ENCODE results near the gene EFL1. TPM values are rescaled to one million over a fixed set of nuclear protein-coding genes. Genes with fewer than 3 reads are reported as not detected.

EFL1 gene
- total and polyA plus RNA-seq, 4 donors = 3.2 to 10.1 (median 6.1) TPM

DNA sequence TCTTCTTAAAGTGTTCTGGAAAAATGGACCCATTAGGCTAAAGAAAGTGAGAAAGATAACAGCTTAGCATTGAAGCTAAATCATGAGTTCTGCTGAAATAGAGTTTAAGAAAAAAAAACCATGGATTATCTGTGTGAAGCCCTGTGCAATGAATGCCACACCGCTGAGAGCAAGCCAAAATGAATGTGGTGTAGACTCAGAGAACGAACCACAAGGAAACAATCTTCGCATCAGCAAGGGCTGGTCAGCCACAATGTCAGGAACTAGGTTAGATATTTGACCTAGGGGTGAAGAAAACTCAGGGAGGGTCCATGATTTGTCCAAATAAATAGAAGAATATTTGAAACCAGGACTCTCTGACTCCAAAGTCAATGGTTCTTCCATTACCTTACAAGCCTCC, 125.3 kb downstream of the EFL1 start:
- DNase-seq (ENCODE audit: low spot score) = no peak
- no peaks in the 10 kb centered on the region for H3K27me3 ChIP-seq (ENCODE audit: control insufficient read depth in 4 of 4, insufficient read depth in 4 of 4, low read length in 3 of 4)
- peaks cover 0 to 2% (median 0%) of the 10 kb centered on the region in 4 donors for H3K36me3 ChIP-seq (ENCODE audit: control insufficient read depth in 4 of 4, insufficient read depth in 3 of 4, low read depth in 1 of 4, low read length in 3 of 4)
- no peak overlapping the region for H3K9ac ChIP-seq (ENCODE audit: low read depth in 1 of 2, low read length in 2 of 2)
- H3K27ac ChIP-seq (ENCODE audit: low read depth in 1 of 2, low read length in 2 of 2) = no peak overlapping the region
- TF ChIP-seq, protein P1, sequence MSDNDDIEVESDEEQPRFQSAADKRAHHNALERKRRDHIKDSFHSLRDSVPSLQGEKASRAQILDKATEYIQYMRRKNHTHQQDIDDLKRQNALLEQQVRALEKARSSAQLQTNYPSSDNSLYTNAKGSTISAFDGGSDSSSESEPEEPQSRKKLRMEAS (IDR thresholded peaks at IDR 0.05) = no peak
- H3K9me3 ChIP-seq (ENCODE audit: control insufficient read depth in 4 of 4, low read length in 3 of 4) = no peaks in the 10 kb centered on the region
- H3K4me1 ChIP-seq (ENCODE audit: control insufficient read depth in 4 of 4, insufficient read depth in 4 of 4, low read length in 3 of 4) = peaks cover 5 to 17% (median 10%) of the 10 kb centered on the region in 4 donors
- H3K4me3 ChIP-seq (ENCODE audit: low read depth in 1 of 3, low read length in 3 of 3) = no peak overlapping the region
- 97% methylated on average over 3 of the region's 3 CpGs for WGBS

DNA sequence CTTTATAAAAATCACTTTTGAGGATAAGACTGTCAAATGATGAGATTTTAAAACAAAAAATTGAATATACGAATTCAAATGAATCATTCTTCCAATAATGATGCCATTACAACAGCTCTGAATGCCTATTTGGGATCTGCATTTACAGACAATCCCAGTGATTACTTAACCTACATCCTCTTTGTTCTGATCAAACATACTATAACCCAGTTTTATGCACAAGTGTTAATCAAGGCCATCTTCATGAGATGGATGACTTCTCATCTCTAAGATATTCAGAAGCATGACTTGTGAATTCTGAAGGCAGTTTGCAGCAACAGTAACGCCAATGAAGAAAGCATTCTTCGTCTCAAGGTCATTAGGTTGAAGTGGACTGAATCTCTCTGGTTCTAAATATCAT, 126.4 kb downstream of the EFL1 start:
- no peak for DNase-seq (ENCODE audit: low spot score)
- WGBS = 97% methylated on average over 3 of the region's 3 CpGs
- Histone ChIP-seq H3K36me3 (ENCODE audit: control insufficient read depth in 4 of 4, insufficient read depth in 3 of 4, low read depth in 1 of 4, low read length in 3 of 4) (peaks cover 0 to 2% (median 0%) of the 10 kb centered on the region in 4 donors), H3K27ac (ENCODE audit: low read depth in 1 of 2, low read length in 2 of 2) (no peak overlapping the region), H3K9me3 (ENCODE audit: control insufficient read depth in 4 of 4, low read length in 3 of 4) (no peaks in the 10 kb centered on the region), H3K4me3 (ENCODE audit: low read depth in 1 of 3, low read length in 3 of 3) (no peak overlapping the region), H3K4me1 (ENCODE audit: control insufficient read depth in 4 of 4, insufficient read depth in 4 of 4, low read length in 3 of 4) (peaks cover 5 to 17% (median 10%) of the 10 kb centered on the region in 4 donors), H3K9ac (ENCODE audit: low read depth in 1 of 2, low read length in 2 of 2) (no peak overlapping the region), H3K27me3 (ENCODE audit: control insufficient read depth in 4 of 4, insufficient read depth in 4 of 4, low read length in 3 of 4) (no peaks in the 10 kb centered on the region)
- no peak for TF ChIP-seq ZBTB33 (IDR thresholded peaks at IDR 0.05)
- no peak for TF ChIP-seq GABPA (IDR thresholded peaks at IDR 0.05 in 1 of 2, conservative IDR thresholded peaks at IDR 0.05 in 1 of 2)
- no peak for TF ChIP-seq SP1 (IDR thresholded peaks at IDR 0.05)
- TF ChIP-seq EGR1 (IDR thresholded peaks at IDR 0.05; ENCODE audit: low read depth in 2 of 2) = no peak
- no peak for TF ChIP-seq RAD21 (IDR thresholded peaks at IDR 0.05)
- TF ChIP-seq CTCF (IDR thresholded peaks at IDR 0.05; ENCODE audit: low read depth, low read length, missing input control) = no peak
- TF ChIP-seq TAF1 (conservative IDR thresholded peaks at IDR 0.05) = no peak
- no peak for TF ChIP-seq HNF4G (IDR thresholded peaks at IDR 0.05)
- TF ChIP-seq NR2F2 (IDR thresholded peaks at IDR 0.05) = no peak
- TF ChIP-seq, protein P2, sequence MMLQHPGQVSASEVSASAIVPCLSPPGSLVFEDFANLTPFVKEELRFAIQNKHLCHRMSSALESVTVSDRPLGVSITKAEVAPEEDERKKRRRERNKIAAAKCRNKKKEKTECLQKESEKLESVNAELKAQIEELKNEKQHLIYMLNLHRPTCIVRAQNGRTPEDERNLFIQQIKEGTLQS (IDR thresholded peaks at IDR 0.05) = no peak
- TF ChIP-seq JUND (IDR thresholded peaks at IDR 0.05) = no peak
- no peak for TF ChIP-seq HNF4A (conservative IDR thresholded peaks at IDR 0.05)
- TF ChIP-seq, protein P1 (IDR thresholded peaks at IDR 0.05) = no peak
- TF ChIP-seq RXRA (IDR thresholded peaks at IDR 0.05) = no peak
- TF ChIP-seq FOXA2 (IDR thresholded peaks at IDR 0.05) = no peak
- TF ChIP-seq, protein P3, sequence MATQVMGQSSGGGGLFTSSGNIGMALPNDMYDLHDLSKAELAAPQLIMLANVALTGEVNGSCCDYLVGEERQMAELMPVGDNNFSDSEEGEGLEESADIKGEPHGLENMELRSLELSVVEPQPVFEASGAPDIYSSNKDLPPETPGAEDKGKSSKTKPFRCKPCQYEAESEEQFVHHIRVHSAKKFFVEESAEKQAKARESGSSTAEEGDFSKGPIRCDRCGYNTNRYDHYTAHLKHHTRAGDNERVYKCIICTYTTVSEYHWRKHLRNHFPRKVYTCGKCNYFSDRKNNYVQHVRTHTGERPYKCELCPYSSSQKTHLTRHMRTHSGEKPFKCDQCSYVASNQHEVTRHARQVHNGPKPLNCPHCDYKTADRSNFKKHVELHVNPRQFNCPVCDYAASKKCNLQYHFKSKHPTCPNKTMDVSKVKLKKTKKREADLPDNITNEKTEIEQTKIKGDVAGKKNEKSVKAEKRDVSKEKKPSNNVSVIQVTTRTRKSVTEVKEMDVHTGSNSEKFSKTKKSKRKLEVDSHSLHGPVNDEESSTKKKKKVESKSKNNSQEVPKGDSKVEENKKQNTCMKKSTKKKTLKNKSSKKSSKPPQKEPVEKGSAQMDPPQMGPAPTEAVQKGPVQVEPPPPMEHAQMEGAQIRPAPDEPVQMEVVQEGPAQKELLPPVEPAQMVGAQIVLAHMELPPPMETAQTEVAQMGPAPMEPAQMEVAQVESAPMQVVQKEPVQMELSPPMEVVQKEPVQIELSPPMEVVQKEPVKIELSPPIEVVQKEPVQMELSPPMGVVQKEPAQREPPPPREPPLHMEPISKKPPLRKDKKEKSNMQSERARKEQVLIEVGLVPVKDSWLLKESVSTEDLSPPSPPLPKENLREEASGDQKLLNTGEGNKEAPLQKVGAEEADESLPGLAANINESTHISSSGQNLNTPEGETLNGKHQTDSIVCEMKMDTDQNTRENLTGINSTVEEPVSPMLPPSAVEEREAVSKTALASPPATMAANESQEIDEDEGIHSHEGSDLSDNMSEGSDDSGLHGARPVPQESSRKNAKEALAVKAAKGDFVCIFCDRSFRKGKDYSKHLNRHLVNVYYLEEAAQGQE (IDR thresholded peaks at IDR 0.05) = no peak

Measured in liver (tissue), 9 donors.